SK-N-SH (cell line): ENCODE data around the gene CD300LB.

Experiments used
- CTCF ChIP-seq: fragments of 200-600 bp; sonication (generic); IDR thresholded peaks from 2 replicates; pipeline ENCODE4 v1.6.1; 2017; ENCODE audit warnings: antibody characterized with exemption, mild to moderate bottlenecking, moderate library complexity
- POLR2AphosphoS5 ChIP-seq: IDR thresholded peaks from 2 replicates; pipeline ENCODE4 v1.6.1; 2012; ENCODE audit warnings: low read depth, low read length

- TF ChIP-seq CTCF (no peak), POLR2AphosphoS5 (no peak)
Measured at GRCh38 chr17:74523308-74523707, 8.0 kb downstream of the CD300LB start.
